Brain microvascular endothelial cell (primary cell): ENCODE data around the gene INHBC.
"Not testable (repeated sequence)": the region's sequence is repeated elsewhere in the genome, so short reads cannot be mapped to it uniquely, and the experiment has no call there.

Source experiments
- DNase-seq: peaks from one replicate; pipeline ENCODE4 v3.0.0-alpha.2; 2020
- H3K27ac ChIP-seq: fragments of 250-450 bp; sonication (Bioruptor Pico); 2 replicates; pipeline ENCODE4 v1.5.1; 2020; ENCODE audit warnings: mild to moderate bottlenecking, moderate library complexity
- H3K27me3 ChIP-seq: fragments of 250-450 bp; sonication (Bioruptor Pico); replicated peaks from 2 replicates; pipeline ENCODE4 v1.5.1; 2020; ENCODE audit warnings: mild to moderate bottlenecking
- H3K36me3 ChIP-seq: fragments of 250-450 bp; sonication (Bioruptor Pico); replicated peaks from 2 replicates; pipeline ENCODE4 v1.5.1; 2020; ENCODE audit warnings: mild to moderate bottlenecking
- H3K4me3 ChIP-seq: 2 replicates; pipeline ENCODE4 v1.5.1; 2011; ENCODE audit warnings: low read depth, mild to moderate bottlenecking, control low read depth, low read length, moderate library complexity
- CTCF ChIP-seq: IDR thresholded peaks from 2 replicates; pipeline ENCODE4 v1.5.1; 2011; ENCODE audit warnings: low read depth, mild to moderate bottlenecking, moderate library complexity, low read length, control low read depth, inconsistent platforms; ENCODE audit errors: missing control alignments
- in situ Hi-C: cut with HindIII; loops from 2 replicates; pipeline ENCODE4 v1.10.0; 2017; ENCODE audit warnings: low sequenced_read_pairs, low pct_ligation_motif_present

INHBC gene

GRCh38 chr12:57433370-57433769 is 1.2 kb upstream of the INHBC start:
- DNase-seq: no peak
- Histone ChIP-seq H3K27me3 (no peaks in the 10 kb centered on the region), H3K4me3 (no peak overlapping the region), H3K36me3 (no peaks in the 10 kb centered on the region), H3K27ac (no peak overlapping the region)
- no peak for TF ChIP-seq CTCF
- in situ Hi-C loops: no loop called here

- no peak for DNase-seq
- Histone ChIP-seq H3K36me3 (no peaks in the 10 kb centered on the region), H3K4me3 (no peak overlapping the region), H3K27me3 (no peaks in the 10 kb centered on the region), H3K27ac (no peak overlapping the region)
- no peak for TF ChIP-seq CTCF
- in situ Hi-C loops: no loop called here
Observed at GRCh38 chr12:57435293-57435692, 709 bp downstream of the INHBC start.

- DNase-seq: no peak
- no peak for TF ChIP-seq CTCF
- in situ Hi-C loops: no loop called here
- no peak overlapping the region for H3K4me3 ChIP-seq
- H3K27me3 ChIP-seq: no peaks in the 10 kb centered on the region
- no peaks in the 10 kb centered on the region for H3K36me3 ChIP-seq
- no peak overlapping the region for H3K27ac ChIP-seq
Observed at GRCh38 chr12:57438400-57438799, 3.8 kb downstream of the INHBC start.

GRCh38 chr12:57439762-57440266 is 5.2 kb downstream of the INHBC start:
- Histone ChIP-seq H3K27ac (no peak overlapping the region), H3K27me3 (no peaks in the 10 kb centered on the region), H3K4me3 (no peak overlapping the region), H3K36me3 (no peaks in the 10 kb centered on the region)
- in situ Hi-C loops: no loop called here
- no peak for DNase-seq
- TF ChIP-seq CTCF: no peak

GRCh38 chr12:57441393-57441792 is 6.8 kb downstream of the INHBC start:
- in situ Hi-C loops, H3K4me3 ChIP-seq, H3K27ac ChIP-seq, H3K27me3 ChIP-seq, DNase-seq, H3K36me3 ChIP-seq: not testable (repeated sequence)

- in situ Hi-C loops: no loop called here
- no peak for DNase-seq
Observed at GRCh38 chr12:57441846-57442427, 7.4 kb downstream of the INHBC start.

GRCh38 chr12:57444337-57444736 is 9.8 kb downstream of the INHBC start:
- DNase-seq, H3K27ac ChIP-seq, H3K36me3 ChIP-seq, in situ Hi-C loops, H3K27me3 ChIP-seq, H3K4me3 ChIP-seq: not testable (repeated sequence)

More at GRCh38 chr12:57441846-57442427, 7.4 kb downstream of the INHBC start:
- Histone ChIP-seq H3K36me3 (no peaks in the 10 kb centered on the region), H3K4me3 (no peak overlapping the region), H3K27me3 (no peaks in the 10 kb centered on the region), H3K27ac (no peak overlapping the region)
- no peak for TF ChIP-seq CTCF
